Mesenchymal stem cell (in vitro differentiated cells and primary cell): ENCODE results near the gene KCNJ1.

Experiments used
- DNase-seq: peaks from one replicate; pipeline ENCODE4 v3.0.0-alpha.2; 2013
- H2AFZ ChIP-seq: one replicate; pipeline ENCODE4 v1.6.1; 2013; ENCODE audit warnings: low read depth, mild to moderate bottlenecking, control low read depth, inconsistent platforms, low read length, moderate library complexity
- H2AK5ac ChIP-seq: 2 replicates; pipeline ENCODE4 v1.6.1; 2013; ENCODE audit warnings: low read length, moderate library complexity, mild to moderate bottlenecking, inconsistent platforms; ENCODE audit not compliant: severe bottlenecking
- H2BK120ac ChIP-seq: one replicate; pipeline ENCODE4 v1.6.1; 2013; ENCODE audit warnings: low read depth, mild to moderate bottlenecking, inconsistent platforms, low read length, moderate library complexity
- H2BK12ac ChIP-seq, 2 experiments: one replicate each; pipeline ENCODE4 v1.6.1; 2013; ENCODE audit warnings: inconsistent platforms in 2 of 2, low read length in 2 of 2, mild to moderate bottlenecking in 2 of 2, moderate library complexity in 2 of 2, control low read depth in 1 of 2
- H2BK15ac ChIP-seq: one replicate; pipeline ENCODE4 v1.6.1; 2013; ENCODE audit warnings: mild to moderate bottlenecking, low read depth, inconsistent platforms; ENCODE audit not compliant: poor library complexity, severe bottlenecking
- H2BK5ac ChIP-seq: 2 replicates; pipeline ENCODE4 v1.6.1; 2013; ENCODE audit warnings: low read depth, mild to moderate bottlenecking, low read length, control low read depth, inconsistent platforms; ENCODE audit not compliant: poor library complexity, severe bottlenecking
- H3K14ac ChIP-seq, 2 experiments: one replicate each; pipeline ENCODE4 v1.6.1; 2013; ENCODE audit warnings: inconsistent platforms in 2 of 2, low read length in 2 of 2, control low read depth in 1 of 2, mild to moderate bottlenecking in 1 of 2, moderate library complexity in 1 of 2
- H3K18ac ChIP-seq, 2 experiments: one replicate each; pipeline ENCODE4 v1.6.1; 2013; ENCODE audit warnings: inconsistent platforms in 2 of 2, low read length in 2 of 2, control low read depth in 1 of 2, low read depth in 1 of 2, mild to moderate bottlenecking in 1 of 2
- H3K23ac ChIP-seq, 2 experiments: one replicate each; pipeline ENCODE4 v1.6.1; 2013; ENCODE audit warnings: inconsistent platforms in 2 of 2, low read length in 2 of 2, mild to moderate bottlenecking in 2 of 2, moderate library complexity in 2 of 2, control low read depth in 1 of 2
- H3K27ac ChIP-seq: 2 replicates; pipeline ENCODE4 v1.5.1; 2013; ENCODE audit warnings: mild to moderate bottlenecking, moderate library complexity, low read length, control low read depth, inconsistent platforms; ENCODE audit not compliant: poor library complexity, severe bottlenecking
- H3K27me3 ChIP-seq, 2 experiments: 2 replicates each; pipeline versions ENCODE4 v1.6.1 to v1.7.0; 2013; ENCODE audit warnings: low read length in 2 of 2, mild to moderate bottlenecking in 2 of 2, moderate library complexity in 2 of 2, control low read depth in 1 of 2, inconsistent platforms in 1 of 2; ENCODE audit not compliant: control insufficient read depth in 1 of 2, insufficient read depth in 1 of 2
- H3K36me3 ChIP-seq, 2 experiments: 2 replicates each; pipeline versions ENCODE4 v1.6.1 to v1.7.0; 2013; ENCODE audit warnings: low read length in 2 of 2, control low read depth in 1 of 2, inconsistent platforms in 1 of 2, low read depth in 1 of 2, mild to moderate bottlenecking in 1 of 2; ENCODE audit not compliant: insufficient read depth in 2 of 2, control insufficient read depth in 1 of 2
- H3K4ac ChIP-seq, 2 experiments: one replicate each; pipeline ENCODE4 v1.6.1; 2013; ENCODE audit warnings: inconsistent platforms in 2 of 2, low read length in 2 of 2, mild to moderate bottlenecking in 2 of 2, moderate library complexity in 2 of 2, control low read depth in 1 of 2, low read depth in 1 of 2
- H3K4me1 ChIP-seq: 2 replicates; pipeline ENCODE4 v1.6.1; 2013; ENCODE audit warnings: low read depth, low read length, control low read depth; ENCODE audit not compliant: control insufficient read depth, insufficient read depth
- H3K4me2 ChIP-seq: 2 replicates; pipeline ENCODE4 v1.6.1; 2013; ENCODE audit warnings: low read length, mild to moderate bottlenecking, inconsistent platforms; ENCODE audit not compliant: poor library complexity, severe bottlenecking
- H3K4me3 ChIP-seq, 2 experiments: 2 replicates each; pipeline versions ENCODE4 v1.5.1 to v1.7.0; 2013; ENCODE audit warnings: low read length in 2 of 2, mild to moderate bottlenecking in 2 of 2, control low read depth in 1 of 2, low read depth in 1 of 2; ENCODE audit not compliant: insufficient read depth in 1 of 2
- H3K79me1 ChIP-seq: replicated peaks from 2 replicates; pipeline ENCODE4 v1.6.1; 2013; ENCODE audit warnings: mild to moderate bottlenecking, control low read depth, low read length, inconsistent platforms; ENCODE audit not compliant: poor library complexity, severe bottlenecking
- H3K9ac ChIP-seq: 2 replicates; pipeline ENCODE4 v1.7.0; 2013; ENCODE audit warnings: mild to moderate bottlenecking, low read length, moderate library complexity
- H3K9me3 ChIP-seq: 2 replicates; pipeline ENCODE4 v1.7.0; 2013; ENCODE audit warnings: mild to moderate bottlenecking, low read length; ENCODE audit not compliant: control insufficient read depth
- H4K8ac ChIP-seq: one replicate; pipeline ENCODE4 v1.6.1; 2013; ENCODE audit warnings: inconsistent platforms, mild to moderate bottlenecking, low read length, moderate library complexity
- H4K91ac ChIP-seq: one replicate; pipeline ENCODE4 v1.6.1; 2013; ENCODE audit warnings: mild to moderate bottlenecking, low read length, inconsistent platforms
- WGBS: methylation state at CpG from one replicate; pipeline ENCODE4 v1.1.7; 2013; ENCODE audit warnings: mixed read lengths; 5-methylcytosine and 5-hydroxymethylcytosine counted together

KCNJ1 gene

GRCh38 chr11:128846985-128847384 lies 20.1 kb downstream of the KCNJ1 start:
- Histone ChIP-seq H3K18ac (no peak overlapping the region), H3K4me3 (no peak overlapping the region), H3K79me1 (no peaks in the 10 kb centered on the region), H2BK5ac (no peak overlapping the region), H2BK120ac (no peak overlapping the region), H2AFZ (no peak overlapping the region), H4K91ac (no peak overlapping the region), H2BK15ac (no peak overlapping the region), H2AK5ac (no peak overlapping the region), H2BK12ac (no peak overlapping the region), H3K27ac (no peak overlapping the region), H3K4ac (no peak overlapping the region), H3K4me1 (no peaks in the 10 kb centered on the region), H3K4me2 (no peak overlapping the region), H3K14ac (no peak overlapping the region), H4K8ac (no peak overlapping the region), H3K9ac (no peak overlapping the region), H3K36me3 (no peaks in the 10 kb centered on the region), H3K27me3 (peaks cover 10 to 39% of the 10 kb centered on the region in 2 experiments), H3K23ac (no peak overlapping the region), H3K9me3 (no peaks in the 10 kb centered on the region)
- DNase-seq = no peak
- WGBS = 95% methylated on average over 4 of the region's 4 CpGs

DNA sequence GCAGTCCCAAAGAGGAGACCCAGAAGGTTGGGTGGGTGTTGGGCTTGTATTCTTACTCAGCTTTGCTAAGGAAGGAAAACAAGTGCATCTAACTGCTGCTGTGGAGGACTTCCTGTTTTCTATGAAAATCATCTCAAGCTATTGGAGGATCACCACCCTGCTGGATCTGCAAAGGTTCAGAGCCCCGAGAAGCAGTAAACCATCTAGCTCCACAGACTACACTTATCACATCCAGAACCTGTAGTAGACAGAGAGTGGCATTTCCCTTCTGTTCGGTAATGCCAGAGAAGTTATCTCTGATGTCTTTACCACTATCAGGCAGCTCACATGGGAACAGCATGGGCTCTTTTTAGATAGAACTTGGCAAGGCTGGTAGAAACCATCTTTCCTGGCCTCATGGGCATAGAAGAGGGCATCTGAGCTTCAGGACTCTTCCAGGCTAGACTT lies 21.7 kb downstream of the KCNJ1 start:
- no peaks in the 10 kb centered on the region for H3K36me3 ChIP-seq
- H2BK15ac ChIP-seq = no peak overlapping the region
- H2BK5ac ChIP-seq = no peak overlapping the region
- H3K4me2 ChIP-seq = no peak overlapping the region
- no peak overlapping the region for H2BK120ac ChIP-seq
- H2BK12ac ChIP-seq = no peak overlapping the region
- no peak overlapping the region for H3K4me3 ChIP-seq
- H2AK5ac ChIP-seq = no peak overlapping the region
- H3K14ac ChIP-seq = no peak overlapping the region
- DNase-seq = no peak
- no peak overlapping the region for H4K8ac ChIP-seq
- no peak overlapping the region for H3K9ac ChIP-seq
- H3K4ac ChIP-seq = no peak overlapping the region
- H3K23ac ChIP-seq = no peak overlapping the region
- no peak overlapping the region for H3K18ac ChIP-seq
- no peaks in the 10 kb centered on the region for H3K79me1 ChIP-seq
- no peaks in the 10 kb centered on the region for H3K9me3 ChIP-seq
- 97% methylated on average over 2 of the region's 2 CpGs for WGBS
- no peaks in the 10 kb centered on the region for H3K4me1 ChIP-seq
- H4K91ac ChIP-seq = no peak overlapping the region
- H3K27ac ChIP-seq = no peak overlapping the region
- H2AFZ ChIP-seq = no peak overlapping the region
- H3K27me3 ChIP-seq = peaks cover 10 to 36% of the 10 kb centered on the region in 2 experiments

DNA sequence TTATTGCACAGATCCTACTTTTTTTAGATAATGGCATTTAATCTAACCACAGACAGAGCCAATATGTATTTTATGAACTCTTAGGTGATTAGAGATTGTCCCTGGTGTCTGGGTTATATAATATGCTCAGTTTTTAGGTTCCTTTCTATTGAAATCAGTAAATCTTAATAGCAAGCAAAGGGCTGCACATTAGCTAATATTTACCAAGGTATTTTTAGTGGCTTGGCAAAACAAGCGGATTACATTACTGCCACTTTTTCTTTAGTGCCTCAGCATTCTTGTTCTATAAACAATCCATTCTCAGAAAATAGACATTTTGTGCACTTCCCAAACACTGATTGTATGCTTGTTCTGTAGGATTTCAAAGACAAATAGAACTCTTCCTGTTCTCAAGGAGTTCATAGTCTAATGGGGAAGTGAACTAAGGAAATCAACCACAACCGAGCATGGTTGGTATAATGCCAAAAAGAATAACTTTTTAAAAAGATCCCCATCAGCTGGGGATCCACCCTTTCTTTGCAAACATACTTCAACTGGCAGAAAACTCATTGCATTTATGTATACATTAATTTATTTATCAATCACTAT lies 23.8 kb downstream of the KCNJ1 start:
- Histone ChIP-seq H3K4me2 (no peak overlapping the region), H2BK15ac (no peak overlapping the region), H2BK120ac (no peak overlapping the region), H2AFZ (no peak overlapping the region), H3K36me3 (no peaks in the 10 kb centered on the region), H3K9ac (no peak overlapping the region), H4K91ac (no peak overlapping the region), H4K8ac (no peak overlapping the region), H3K79me1 (no peaks in the 10 kb centered on the region), H3K4ac (no peak overlapping the region), H3K27me3 (peaks cover 24 to 44% of the 10 kb centered on the region in 2 experiments), H3K4me1 (no peaks in the 10 kb centered on the region), H3K4me3 (no peak overlapping the region), H3K23ac (no peak overlapping the region), H3K18ac (no peak overlapping the region), H2BK12ac (no peak overlapping the region), H3K9me3 (no peaks in the 10 kb centered on the region), H3K27ac (no peak overlapping the region), H2AK5ac (no peak overlapping the region), H2BK5ac (no peak overlapping the region), H3K14ac (no peak overlapping the region)
- WGBS = 64% methylated on average over 2 of the region's 2 CpGs
- no peak for DNase-seq

- Histone ChIP-seq H2BK5ac (no peak overlapping the region), H3K9ac (no peak overlapping the region), H2AK5ac (no peak overlapping the region), H2BK12ac (no peak overlapping the region), H4K8ac (no peak overlapping the region), H2AFZ (no peak overlapping the region), H3K9me3 (no peaks in the 10 kb centered on the region), H3K27ac (no peak overlapping the region), H3K36me3 (no peaks in the 10 kb centered on the region), H3K79me1 (no peaks in the 10 kb centered on the region), H3K23ac (no peak overlapping the region), H2BK15ac (no peak overlapping the region), H3K18ac (no peak overlapping the region), H3K4ac (no peak overlapping the region), H3K4me2 (no peak overlapping the region), H3K4me3 (no peak overlapping the region), H3K4me1 (no peaks in the 10 kb centered on the region), H4K91ac (no peak overlapping the region), H3K14ac (no peak overlapping the region), H3K27me3 (peaks cover 39 to 46% of the 10 kb centered on the region in 2 experiments), H2BK120ac (no peak overlapping the region)
- 60% methylated on average over 2 of the region's 7 CpGs for WGBS
- no peak for DNase-seq
Observed at GRCh38 chr11:128841461-128842072, 25.5 kb downstream of the KCNJ1 start.
